HG03457 (cell line): ENCODE measurements around the gene SSR1.

Experiments used
- ATAC-seq: cut with Tn5 transposase; IDR thresholded peaks from one replicate; pipeline ENCODE4 v1.9.1; 2021; ENCODE audit warnings: moderate number of reproducible peaks; ENCODE audit not compliant: unreplicated experiment

SSR1 gene

GRCh38 chr6:7260291-7261031 lies 52.5 kb downstream of the SSR1 start:
- no peak for ATAC-seq

GRCh38 chr6:7258231-7258763 lies 54.7 kb downstream of the SSR1 start:
- ATAC-seq: no peak

DNA sequence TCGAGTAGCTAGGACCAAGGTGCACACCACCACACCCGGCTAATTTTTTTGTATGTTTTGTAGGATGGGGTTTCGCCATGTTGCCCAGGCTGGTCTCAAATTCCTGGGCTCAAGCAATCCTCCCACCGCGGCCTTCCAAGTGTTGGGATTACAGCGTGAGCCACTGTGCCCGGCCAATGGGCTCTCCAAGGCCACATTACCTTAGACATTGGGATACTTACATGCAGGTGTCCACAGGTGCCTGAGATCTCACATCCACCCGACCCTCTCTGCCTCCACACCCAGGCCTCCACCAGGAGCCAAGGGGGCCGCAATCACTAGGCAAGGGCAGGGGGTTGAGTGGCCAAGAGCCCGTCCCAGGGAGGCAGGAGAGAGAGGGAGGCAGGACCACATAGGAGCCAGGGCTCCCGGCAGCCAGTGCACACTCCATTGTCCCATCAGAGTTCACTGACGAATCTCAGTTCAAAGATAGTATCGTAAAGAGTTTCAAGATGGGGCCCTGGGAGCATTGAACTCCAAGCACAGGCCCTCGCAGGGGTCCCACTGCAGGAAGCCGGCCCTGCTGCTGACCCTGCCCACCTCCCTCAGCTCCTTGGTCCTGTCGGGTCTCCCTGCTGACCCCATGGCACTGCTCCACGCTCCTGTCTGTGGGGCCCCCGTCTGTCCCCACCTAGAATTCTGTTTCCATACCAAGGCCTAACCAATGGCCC lies 55.3 kb downstream of the SSR1 start:
- no peak for ATAC-seq

DNA sequence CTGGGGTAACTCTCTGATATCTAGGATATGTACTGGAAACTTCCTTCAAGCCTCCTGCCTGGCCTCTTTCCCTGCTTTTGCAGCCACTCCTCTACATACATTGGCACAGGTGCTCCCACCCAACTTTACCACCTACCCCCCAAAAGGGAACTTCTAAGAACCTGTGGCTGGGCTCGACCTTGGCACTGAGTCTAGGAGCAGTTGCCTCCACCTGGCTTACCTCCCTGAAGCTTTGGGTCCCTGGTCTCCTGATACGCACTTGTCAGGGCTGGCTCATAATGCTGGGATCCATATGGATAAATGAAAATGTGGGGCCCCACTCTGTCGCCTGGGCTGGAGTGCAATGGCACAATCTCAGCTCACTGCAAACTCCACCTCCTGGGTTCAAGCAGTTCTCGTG lies 56.2 kb downstream of the SSR1 start:
- ATAC-seq: no peak

DNA sequence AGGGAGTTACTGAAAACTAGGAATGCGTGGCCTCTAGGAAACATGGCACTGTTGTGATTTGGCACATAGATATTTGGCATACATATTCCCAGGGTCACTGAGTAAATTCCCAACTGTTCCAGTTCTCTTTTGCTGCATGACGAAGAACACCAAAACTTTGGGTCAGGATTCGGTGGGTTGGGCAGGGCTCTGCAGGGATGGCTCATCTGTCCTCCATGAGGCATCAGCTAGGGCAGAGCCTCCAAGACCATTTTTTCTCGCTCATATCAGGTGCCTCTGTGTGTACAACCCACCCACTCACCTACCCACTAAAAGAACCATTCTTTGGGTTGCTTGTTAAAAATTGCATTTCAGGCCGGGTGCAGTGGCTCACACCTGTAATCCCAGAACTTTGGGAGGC lies 57.1 kb downstream of the SSR1 start:
- ATAC-seq: no peak

DNA sequence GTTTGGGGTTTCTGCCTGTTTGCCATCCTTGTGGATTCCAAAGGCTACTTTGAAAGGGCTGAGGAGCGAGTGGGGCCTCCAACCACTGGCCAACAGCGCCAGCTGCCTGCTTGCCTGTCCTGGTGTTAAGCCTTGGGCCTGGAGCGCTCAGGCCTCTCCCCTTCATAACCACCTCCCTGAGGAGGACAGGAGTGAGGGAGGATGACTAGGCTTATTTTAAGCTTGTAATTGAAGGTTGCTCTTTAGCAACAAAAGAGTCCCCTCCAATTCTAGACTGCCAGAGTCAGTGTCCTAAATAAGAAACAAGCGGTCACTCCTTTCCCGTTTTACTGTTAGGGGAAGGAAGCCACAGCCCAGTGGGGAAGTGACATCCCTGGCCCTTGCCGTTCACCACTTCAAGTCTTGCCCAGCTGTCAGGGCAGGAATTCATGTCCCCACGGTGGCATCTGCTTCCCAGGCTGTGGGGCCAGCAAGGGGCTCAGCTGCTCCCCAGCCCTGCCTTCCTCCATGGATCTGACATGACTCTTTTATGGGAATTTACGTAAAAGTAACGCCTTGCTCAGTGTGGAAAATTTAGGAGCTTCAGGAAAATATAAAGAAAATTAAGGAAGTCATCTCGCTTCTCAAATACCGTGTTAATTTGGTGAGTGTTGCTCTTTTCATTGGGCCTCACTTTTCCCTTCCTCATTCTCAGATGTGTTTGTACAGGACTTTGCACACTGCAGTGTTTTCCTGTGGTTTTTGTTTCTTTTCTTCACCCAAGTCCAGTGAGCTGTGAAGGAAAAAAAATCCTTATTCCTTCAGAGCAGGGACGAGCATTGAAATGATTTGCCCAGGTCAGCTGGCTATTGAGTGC lies 57.8 kb downstream of the SSR1 start:
- ATAC-seq: no peak

- no peak for ATAC-seq
Observed at GRCh38 chr6:7252390-7252789, 60.6 kb downstream of the SSR1 start.

DNA sequence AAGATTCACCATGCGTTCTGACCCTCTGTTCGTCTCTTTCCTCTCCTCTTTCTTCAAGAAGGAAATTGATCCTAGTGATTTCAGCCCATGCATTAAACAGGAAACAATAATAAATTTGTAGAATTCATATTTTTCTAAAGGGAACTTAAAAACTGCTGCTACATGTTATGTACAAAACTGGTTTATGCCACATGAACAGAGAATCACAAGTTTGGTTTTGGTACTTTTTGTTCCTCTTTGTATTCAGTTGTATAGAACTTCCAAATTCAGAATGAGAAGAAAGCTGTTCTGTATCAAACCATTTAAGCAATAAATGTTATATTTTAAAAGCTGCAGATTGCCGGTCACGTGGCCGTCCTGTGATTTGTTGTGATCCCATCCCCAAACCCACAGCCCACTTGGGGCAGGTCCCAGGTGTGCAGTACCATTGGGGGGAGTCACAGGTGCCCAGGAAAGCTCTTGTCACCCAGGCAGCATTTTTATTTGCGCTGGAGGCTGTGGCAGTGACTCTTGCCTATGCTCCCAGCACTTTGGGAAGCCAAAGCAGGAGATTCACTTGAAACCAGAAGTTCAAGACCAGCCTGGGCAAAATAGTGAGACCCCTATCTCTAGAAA lies 61.2 kb downstream of the SSR1 start:
- no peak for ATAC-seq

- no peak for ATAC-seq
Observed at GRCh38 chr6:7250812-7251211, 62.2 kb downstream of the SSR1 start.

DNA sequence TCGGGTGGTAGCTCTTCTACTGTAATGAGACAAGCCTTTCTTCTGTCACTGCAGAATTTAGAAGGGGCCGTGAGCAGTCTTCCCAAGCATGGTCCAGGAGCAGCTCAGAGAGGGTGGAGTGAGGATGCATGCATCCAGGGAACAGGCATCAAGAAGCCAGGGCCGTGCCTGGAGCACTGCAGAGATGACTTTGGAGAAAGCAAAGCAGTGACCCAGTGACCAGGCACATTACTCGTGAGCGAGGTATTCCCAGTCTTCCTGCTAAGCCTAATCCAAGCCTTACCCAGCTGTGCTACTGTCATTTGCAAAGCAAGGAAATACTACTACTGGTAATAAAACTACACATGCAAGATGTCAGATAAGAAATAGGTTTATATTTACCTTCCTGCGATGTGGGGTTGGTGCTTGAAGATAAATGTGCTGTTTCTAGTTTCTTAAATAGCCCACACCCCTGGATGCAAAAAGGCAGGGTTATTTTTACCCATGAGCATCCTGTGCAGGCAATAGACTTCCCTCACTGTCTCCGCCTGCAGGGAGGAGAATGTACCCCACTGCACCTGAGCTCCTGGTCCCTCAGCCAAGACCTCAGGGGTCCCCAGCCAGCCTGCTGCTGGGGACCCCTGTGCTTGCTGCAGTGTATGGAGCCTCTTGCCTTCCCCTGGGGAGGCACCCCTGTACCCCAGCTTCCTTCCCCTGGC lies 62.9 kb downstream of the SSR1 start:
- ATAC-seq: no peak

DNA sequence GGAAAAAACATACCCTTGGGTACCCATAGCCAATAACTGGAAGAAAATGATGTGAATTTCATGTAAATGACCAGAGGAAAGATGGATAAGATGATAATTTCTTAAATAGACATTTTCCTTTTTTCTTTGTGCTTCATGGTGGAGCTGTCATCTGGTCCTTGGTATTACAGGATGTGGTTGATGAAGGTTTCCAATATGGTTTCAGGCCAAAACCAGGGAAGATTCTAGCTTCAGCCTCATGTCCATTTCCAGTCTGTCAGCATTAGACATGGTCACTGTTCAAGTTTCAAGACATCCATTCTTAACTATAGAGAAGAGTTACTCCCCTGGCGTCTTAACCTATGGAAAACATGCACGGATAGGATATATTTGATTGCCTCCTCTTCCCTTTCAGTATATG lies 63.6 kb downstream of the SSR1 start:
- ATAC-seq: no peak

DNA sequence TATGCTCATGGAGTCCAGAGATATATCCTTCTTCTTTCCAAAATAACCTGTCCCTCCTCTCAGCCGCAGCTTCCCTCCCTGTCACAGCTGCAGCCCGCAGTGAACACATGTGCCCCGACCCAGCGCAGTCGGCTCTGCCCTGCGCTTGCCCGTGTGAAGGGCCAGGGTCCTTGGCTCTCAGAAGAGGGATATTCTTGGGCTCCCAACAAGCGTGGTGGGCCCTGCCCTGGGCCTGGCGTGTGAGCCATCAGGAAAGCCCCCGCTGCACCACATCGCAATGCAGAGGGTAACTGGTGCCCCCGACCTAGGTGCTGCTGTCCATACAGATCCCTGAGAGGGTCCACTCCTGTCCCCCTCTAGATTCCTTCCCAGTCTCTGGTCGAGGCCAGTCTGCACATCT lies 65.2 kb downstream of the SSR1 start:
- no peak for ATAC-seq

- no peak for ATAC-seq
Observed at GRCh38 chr6:7247179-7247456, 65.9 kb downstream of the SSR1 start.

GRCh38 chr6:7246401-7247178 lies 66.4 kb downstream of the SSR1 start:
- no peak for ATAC-seq

GRCh38 chr6:7245668-7246393 lies 67.2 kb downstream of the SSR1 start:
- ATAC-seq: no peak

GRCh38 chr6:7243179-7243981 lies 69.6 kb downstream of the SSR1 start:
- ATAC-seq: no peak

GRCh38 chr6:7242835-7243178 lies 70.2 kb downstream of the SSR1 start:
- no peak for ATAC-seq
